ENCODE results near the gene TNS4.

Gene TNS4

DNA sequence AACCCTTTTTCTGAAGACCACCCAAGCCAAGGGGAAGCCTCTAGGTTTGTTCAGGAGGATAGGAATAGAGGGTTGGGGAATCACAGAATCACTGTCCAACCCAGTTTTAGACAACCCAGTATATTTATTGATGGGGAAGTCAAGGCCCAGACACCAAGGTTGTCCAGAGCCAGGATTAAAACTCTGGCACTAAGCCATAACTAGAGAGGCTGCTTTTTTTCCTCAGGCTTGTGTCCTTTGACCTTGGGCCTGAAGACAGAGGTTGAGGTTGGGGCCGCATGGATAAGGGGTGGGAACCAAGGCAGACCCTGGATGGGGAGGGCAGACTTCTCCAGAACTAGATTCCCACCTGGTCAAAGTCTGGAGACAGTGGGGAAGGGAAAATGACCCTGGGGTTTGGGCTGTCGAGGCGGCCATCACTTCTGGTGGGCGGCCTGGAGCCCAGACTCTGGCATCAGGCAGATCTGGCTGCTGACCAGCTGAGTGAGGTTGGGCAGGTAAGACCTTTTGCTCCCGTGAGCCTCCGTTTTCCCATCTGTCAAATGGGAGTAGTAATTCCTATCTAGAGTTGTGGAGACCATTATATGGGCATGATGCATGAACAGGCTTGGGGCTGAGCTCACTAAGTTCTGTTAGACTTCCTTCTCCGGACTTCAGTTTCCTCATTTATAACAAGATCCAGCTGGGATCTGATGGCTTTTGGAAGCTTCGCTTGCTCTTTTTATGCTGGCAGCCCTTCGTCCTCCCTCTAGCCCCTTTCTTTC is 40.3 kb downstream of the TNS4 start:
- ChIA-PET POLR2A (no interaction called here), CTCF (interaction anchor here (0.9 to 1.3 kb wide), 5 partner anchors 10 to 73 kb away, joined by 3 to 4 read pairs (median 3); no protein-coding TSS in a partner anchor)
- TF ChIP-seq, protein P1, sequence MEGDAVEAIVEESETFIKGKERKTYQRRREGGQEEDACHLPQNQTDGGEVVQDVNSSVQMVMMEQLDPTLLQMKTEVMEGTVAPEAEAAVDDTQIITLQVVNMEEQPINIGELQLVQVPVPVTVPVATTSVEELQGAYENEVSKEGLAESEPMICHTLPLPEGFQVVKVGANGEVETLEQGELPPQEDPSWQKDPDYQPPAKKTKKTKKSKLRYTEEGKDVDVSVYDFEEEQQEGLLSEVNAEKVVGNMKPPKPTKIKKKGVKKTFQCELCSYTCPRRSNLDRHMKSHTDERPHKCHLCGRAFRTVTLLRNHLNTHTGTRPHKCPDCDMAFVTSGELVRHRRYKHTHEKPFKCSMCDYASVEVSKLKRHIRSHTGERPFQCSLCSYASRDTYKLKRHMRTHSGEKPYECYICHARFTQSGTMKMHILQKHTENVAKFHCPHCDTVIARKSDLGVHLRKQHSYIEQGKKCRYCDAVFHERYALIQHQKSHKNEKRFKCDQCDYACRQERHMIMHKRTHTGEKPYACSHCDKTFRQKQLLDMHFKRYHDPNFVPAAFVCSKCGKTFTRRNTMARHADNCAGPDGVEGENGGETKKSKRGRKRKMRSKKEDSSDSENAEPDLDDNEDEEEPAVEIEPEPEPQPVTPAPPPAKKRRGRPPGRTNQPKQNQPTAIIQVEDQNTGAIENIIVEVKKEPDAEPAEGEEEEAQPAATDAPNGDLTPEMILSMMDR (IDR thresholded peaks at IDR 0.05; ENCODE audit: control extremely low read depth, extremely low read depth, low read depth, missing control alignments), result no peak
- DNase-seq (ENCODE audit: extremely low spot score), result no peak

- ChIA-PET POLR2A (no interaction called here), CTCF (interaction anchor here (0.9 to 1.3 kb wide), 4 partner anchors 13 to 73 kb away, joined by 3 read pairs; no protein-coding TSS in a partner anchor)
- TF ChIP-seq, protein P1 (IDR thresholded peaks at IDR 0.05; ENCODE audit: control extremely low read depth, extremely low read depth, low read depth, missing control alignments), result no peak
- no peak for DNase-seq (ENCODE audit: extremely low spot score)
Measured at GRCh38 chr17:40460604-40460967, 40.8 kb downstream of the TNS4 start.

- no peak for DNase-seq (ENCODE audit: extremely low spot score)
- ChIA-PET CTCF (interaction anchor here (0.9 to 1.6 kb wide), 7 partner anchors 9 to 74 kb away, joined by 3 to 4 read pairs (median 3); no protein-coding TSS in a partner anchor), POLR2A (no interaction called here)
- TF ChIP-seq, protein P1 (IDR thresholded peaks at IDR 0.05; ENCODE audit: control extremely low read depth, extremely low read depth, low read depth, missing control alignments), result no peak
Measured at GRCh38 chr17:40459636-40460603, 41.5 kb downstream of the TNS4 start.

DNA sequence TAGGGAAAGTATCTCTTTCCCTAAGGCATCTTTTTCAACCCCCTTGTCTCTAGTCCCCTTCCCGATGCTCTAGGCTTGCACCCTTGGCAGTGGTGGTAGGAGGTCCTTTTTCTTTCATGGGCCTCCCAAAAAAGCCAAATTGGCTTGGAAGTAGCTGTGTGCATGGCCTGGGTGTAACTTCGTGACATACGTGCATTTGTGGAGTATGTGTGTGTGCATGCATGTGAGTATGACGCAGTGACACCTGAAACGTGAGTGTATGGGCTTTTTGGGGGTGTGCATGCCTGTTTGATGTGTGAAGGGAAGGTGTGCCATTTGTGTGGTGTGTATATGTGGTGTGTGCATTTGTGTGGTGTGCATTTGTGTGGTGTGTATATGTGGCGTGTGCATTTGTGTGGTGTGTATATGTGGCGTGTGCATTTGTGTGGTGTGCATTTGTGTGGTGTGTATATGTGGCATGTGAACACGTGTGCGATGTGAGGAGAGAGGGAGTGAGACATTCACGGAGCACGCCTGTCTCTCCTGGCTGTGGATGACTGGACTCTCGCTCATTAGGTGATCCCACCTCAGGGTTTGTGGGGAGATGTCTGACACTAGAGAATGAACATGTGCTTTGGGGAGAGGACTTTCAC is 42.5 kb downstream of the TNS4 start:
- DNase-seq (ENCODE audit: extremely low spot score), result no peak
- CTCF ChIA-PET, result interaction anchor here (1.3 to 1.6 kb wide), 3 partner anchors 8 to 18 kb away, joined by 3 to 4 read pairs (median 3); no protein-coding TSS in a partner anchor
- TF ChIP-seq, protein P1 (IDR thresholded peaks at IDR 0.05; ENCODE audit: control extremely low read depth, extremely low read depth, low read depth, missing control alignments), result no peak
- POLR2A ChIA-PET, result no interaction called here

GRCh38 chr17:40457964-40458791 is 43.2 kb downstream of the TNS4 start:
- TF ChIP-seq, protein P1 (IDR thresholded peaks at IDR 0.05; ENCODE audit: control extremely low read depth, extremely low read depth, low read depth, missing control alignments), result no peak
- POLR2A ChIA-PET, result no interaction called here
- CTCF ChIA-PET, result interaction anchor here (1.5 to 2.0 kb wide), 4 partner anchors 10 to 75 kb away, joined by 3 to 6 read pairs (median 3); no protein-coding TSS in a partner anchor
- DNase-seq (ENCODE audit: extremely low spot score), result no peak
